NCI-H1417 (cell line): ENCODE data around the gene PTH2.
A peak's percentile ranks its signal among the peaks of the same experiment; 100 is the strongest.

Experiments used
- DNase-seq, 3 experiments: peaks; one replicate each; lab custom pipeline; 2025; lab: John Stamatoyannopoulos, UW

PTH2 gene

GRCh38 chr19:49411681-49412326, 11.4 kb downstream of the PTH2 start:
- no peak for DNase-seq

DNA sequence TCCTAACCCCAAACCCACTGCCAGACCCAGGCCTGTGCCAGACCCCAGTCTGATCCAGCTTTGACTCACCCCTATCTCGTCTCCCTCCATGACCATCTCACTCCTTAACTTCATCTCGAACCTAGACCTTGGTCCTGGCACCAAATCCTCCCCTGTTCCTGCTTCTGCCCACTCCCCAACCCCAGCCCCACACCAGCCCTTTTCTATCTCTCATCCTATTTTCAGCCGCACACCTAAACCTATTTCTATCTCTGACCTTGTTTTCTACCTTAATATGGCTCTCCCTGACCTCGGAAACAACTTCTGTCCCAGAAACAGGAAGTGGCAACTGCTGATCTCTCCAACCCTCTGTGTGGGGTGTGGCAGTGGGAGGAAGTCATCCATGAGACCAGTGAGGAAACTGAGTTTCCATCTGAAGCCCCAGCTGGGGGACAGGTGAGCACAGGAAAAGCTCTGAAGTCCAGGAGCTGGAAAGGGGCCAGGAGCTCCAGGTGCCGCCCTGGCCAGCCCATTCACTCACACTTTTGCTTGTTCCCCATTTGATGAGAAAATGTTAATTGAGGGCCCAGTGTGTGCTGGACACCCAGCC, 13.7 kb downstream of the PTH2 start:
- DNase-seq: peak in 1 of 3 experiments; percentile 5

DNA sequence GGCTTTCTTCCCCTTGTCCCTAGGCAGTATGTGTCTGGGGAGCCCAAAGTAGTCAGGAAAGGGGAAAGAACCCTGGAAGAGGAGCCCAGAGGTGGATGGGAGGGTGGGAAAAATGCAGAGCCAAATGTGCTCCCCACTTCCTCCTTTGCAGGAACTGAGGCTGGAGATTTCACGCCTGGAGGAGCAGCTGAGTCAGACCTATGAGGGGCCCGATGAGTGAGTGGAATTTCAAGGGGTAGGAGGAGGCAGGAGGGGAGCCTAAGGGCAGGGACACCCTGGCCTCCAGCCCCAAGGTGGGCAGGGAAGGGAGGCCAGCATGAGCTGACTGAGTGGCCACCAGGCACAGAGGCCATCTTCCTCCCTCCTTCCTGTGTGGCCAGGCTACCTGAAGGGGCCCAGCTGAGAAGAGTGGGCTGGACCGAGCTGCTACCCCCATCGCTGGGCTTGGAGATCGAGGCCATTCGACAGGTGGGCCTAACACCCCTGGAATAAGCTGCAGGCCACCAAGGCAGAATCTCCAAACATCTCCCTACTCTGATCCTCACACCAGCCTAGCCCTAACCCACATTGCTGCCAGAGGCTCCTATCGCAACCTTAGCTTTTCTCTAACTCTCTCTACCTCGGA, 14.3 kb downstream of the PTH2 start:
- DNase-seq: no peak

GRCh38 chr19:49407482-49408015, 15.7 kb downstream of the PTH2 start:
- DNase-seq: no peak

GRCh38 chr19:49407079-49407478, 16.2 kb downstream of the PTH2 start:
- no peak for DNase-seq

DNA sequence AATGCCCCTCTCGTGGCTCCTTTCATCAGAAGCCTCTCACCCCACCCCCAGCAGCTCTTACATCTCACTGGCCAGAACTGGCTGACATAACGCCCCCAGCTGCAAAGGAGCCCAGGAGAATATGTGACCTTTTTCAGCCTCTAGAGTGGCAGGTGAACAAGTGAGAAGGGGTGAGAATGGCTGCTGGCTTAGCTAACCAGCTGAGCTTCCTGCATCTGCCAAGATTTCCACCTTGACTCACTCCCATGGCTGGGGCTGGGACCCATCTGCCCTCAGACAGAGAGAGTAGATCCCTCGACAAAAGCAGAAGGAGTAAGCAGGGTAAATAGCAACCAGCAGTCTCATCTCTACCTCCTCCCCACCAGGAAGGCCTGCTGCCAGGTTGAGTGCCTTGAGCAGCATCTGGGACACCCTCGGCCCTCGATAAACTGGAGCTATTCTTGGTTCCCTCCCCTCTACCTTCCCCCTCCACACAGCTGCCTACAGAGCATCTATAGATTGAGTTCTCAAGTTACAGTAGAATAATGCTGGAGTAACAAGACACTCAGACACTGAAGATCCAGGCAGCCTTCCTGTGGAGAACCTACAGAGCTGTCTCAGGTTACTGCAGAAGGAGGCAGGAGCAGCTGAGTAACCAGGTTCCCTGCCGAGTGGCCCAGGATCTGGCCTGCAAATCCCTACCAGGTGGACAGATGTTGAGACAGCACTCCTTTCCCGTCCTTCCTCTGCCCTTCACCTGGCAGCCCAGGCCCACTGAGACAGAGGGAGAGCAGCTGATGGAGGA, 19.6 kb downstream of the PTH2 start:
- peak; percentile 45 to 98 (median 84) for DNase-seq

- no peak for DNase-seq
Measured at GRCh38 chr19:49400029-49400428, 23.2 kb downstream of the PTH2 start.

DNA sequence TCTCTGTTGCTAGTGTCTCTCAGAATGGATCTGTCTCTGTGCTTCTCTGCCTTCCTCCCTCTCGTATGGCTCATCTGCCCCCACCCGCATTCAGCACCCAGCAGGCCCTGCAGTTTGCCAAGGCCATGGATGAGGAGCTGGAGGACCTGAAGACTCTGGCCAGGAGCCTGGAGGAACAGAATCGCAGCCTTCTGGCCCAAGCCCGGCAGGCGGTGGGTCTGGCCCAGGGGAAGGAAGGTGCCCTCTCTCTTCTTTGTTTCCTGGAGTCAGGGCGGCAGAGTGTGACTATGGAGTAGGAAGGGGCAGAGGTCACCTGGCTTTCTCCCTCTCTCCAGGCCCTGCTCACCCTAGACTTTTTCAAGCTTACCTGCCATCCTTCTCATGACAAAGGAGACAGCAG, 24.3 kb downstream of the PTH2 start:
- DNase-seq: no peak

GRCh38 chr19:49398001-49398615, 25.1 kb downstream of the PTH2 start:
- no peak for DNase-seq

GRCh38 chr19:49396738-49397505, 26.3 kb downstream of the PTH2 start:
- DNase-seq: no peak

- DNase-seq: no peak
Measured at GRCh38 chr19:49395581-49396407, 27.4 kb downstream of the PTH2 start.

- no peak for DNase-seq
Measured at GRCh38 chr19:49393881-49394280, 29.4 kb downstream of the PTH2 start.

DNA sequence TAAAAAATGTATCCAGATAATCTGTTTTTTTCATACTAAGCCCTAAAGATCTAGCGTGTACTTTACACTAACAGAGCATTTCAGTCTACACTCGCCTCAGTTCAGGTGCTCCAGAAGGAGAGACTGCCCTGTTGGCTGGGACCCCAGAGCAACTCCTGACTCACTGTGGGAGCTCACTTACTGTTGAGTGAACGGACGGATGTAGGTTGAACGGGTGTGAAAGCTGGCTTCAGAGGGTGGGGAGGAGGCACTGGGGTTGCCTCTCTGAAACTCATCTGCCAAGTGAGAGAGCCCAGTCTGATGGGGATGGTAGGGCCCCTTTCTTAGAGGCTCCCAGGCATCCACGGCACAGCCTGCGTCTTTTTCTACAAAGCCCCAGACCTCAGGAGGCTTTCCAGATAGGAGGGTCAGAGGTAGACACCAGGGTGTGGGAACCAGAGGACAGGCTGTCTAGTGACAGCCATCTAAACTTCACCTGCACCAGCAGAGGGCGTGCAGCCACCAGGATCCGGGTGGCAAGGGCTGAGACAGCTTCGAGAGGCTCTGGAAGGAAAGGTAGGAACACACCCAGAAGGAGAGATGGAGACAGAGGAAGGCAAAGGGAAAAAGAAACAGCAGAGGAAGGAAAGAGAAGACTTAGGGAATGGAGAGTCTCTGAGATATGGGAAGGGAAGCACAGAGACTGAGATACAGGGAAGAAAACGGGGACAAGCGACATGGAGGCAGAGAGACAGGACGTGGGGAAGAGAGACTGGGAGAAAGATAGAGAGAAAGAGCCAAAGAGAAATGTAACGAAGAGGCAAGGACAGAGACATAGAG, 31.5 kb downstream of the PTH2 start:
- DNase-seq: peak; percentile 65 to 92 (median 83)

- DNase-seq: peak in 2 of 3 experiments; percentile 8 to 43
Measured at GRCh38 chr19:49390929-49391359, 32.3 kb downstream of the PTH2 start.

- peak in 1 of 3 experiments; percentile 43 for DNase-seq
Measured at GRCh38 chr19:49390131-49390928, 32.9 kb downstream of the PTH2 start.

- DNase-seq: no peak
Measured at GRCh38 chr19:49389406-49389805, 33.8 kb downstream of the PTH2 start.

GRCh38 chr19:49387936-49388372, 35.3 kb downstream of the PTH2 start, which contains the start of gene KASH5:
Gene KASH5 (plus strand): TSS chr19:49388249. CDS start chr19:49390884, 2,635 bp downstream.
- DNase-seq: peak in 1 of 3 experiments; percentile 24

DNA sequence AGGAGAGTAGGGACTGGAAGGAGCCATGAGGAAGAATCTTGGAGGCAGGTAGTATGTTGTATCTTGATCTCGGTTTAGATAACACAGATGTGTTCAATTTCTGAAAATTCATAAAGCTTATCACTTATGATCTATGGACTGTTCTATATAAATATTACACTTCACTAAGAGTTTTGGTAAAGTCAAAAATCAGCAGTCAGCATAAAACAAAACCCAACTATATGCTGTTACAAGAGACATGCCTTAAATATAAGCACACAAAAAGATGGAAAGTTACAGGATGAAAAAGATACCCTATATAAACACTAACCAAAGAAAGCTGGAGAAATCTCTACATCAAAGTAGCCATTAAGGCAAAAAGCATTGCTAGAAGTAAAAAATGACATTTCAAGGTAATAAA, 39.6 kb downstream of the PTH2 start:
- no peak for DNase-seq
